Body of pancreas (tissue), 4 donors: ENCODE data around the gene CLDN7. TPM values are rescaled to one million over a fixed set of nuclear protein-coding genes. Genes with fewer than 3 reads are reported as not detected.

Source experiments
- ATAC-seq: fragments of 150-250 bp; one replicate; pipeline ENCODE4 v1.9.1; 2016
- DNase-seq, 4 donors: peaks; one replicate each; pipeline ENCODE4 v3.0.0-alpha.2; 2019
- H3K27ac ChIP-seq, 4 donors: fragments of 200-600 bp; sonication (generic); 1 replicate in 3 of 4; 2 replicates in 1 of 4; pipeline versions ENCODE4 v1.5.1 to v1.6.1; 2016 to 2019; ENCODE audit warnings: mild to moderate bottlenecking in 1 of 4, mixed read lengths in 1 of 4, moderate library complexity in 1 of 4
- H3K27me3 ChIP-seq, 2 donors: fragments of 200-600 bp; sonication (generic); one replicate each; pipeline ENCODE4 v1.6.0; 2016; ENCODE audit warnings: mild to moderate bottlenecking in 1 of 2
- H3K36me3 ChIP-seq, 2 donors: fragments of 200-600 bp; sonication (generic); replicated peaks in 1 of 2; 2 replicates each; pipeline ENCODE4 v1.5.1; 2016; ENCODE audit warnings: low read depth in 2 of 2; ENCODE audit not compliant: insufficient read depth in 1 of 2
- H3K4me1 ChIP-seq: fragments of 200-600 bp; sonication (generic); one replicate; pipeline ENCODE4 v1.6.0; 2016
- H3K4me3 ChIP-seq, 2 donors: fragments of 200-600 bp; sonication (generic); 1 replicate in 1 of 2; 2 replicates in 1 of 2; pipeline ENCODE4 v1.5.1; 2016 to 2019
- H3K9me3 ChIP-seq, 3 donors: fragments of 200-600 bp; sonication (generic); 1 replicate in 2 of 3; 2 replicates in 1 of 3; pipeline ENCODE4 v1.5.1; 2016
- CTCF ChIP-seq, 7 experiments: fragments of 450-650 bp in 4 of 7; fragments of 200-600 bp in 3 of 7; sonication (generic) in 3 of 7; IDR thresholded peaks; one replicate each; pipeline ENCODE4 v1.5.1; 2016 to 2019; ENCODE audit warnings: antibody characterized with exemption in 7 of 7
- POLR2A ChIP-seq, 3 donors: fragments of 450-650 bp; IDR thresholded peaks; one replicate each; pipeline ENCODE4 v1.6.1; 2016; ENCODE audit warnings: antibody characterized with exemption in 3 of 3, mild to moderate bottlenecking in 2 of 3
- WGBS, 2 donors: methylation state at CpG; one replicate each; pipeline ENCODE4 v1.1.5; 2017; 5-methylcytosine and 5-hydroxymethylcytosine counted together
- intact Hi-C: fragments of 100-400 bp; cut with DNase I; formaldehyde crosslinking; loops from one replicate; pipeline ENCODE4 v1.15.1; 2023
- total RNA-seq, 2 donors: library from RNA; depleted of rRNA; stranded (reverse); fragments of >200 nt; gene quantifications; one replicate each; pipeline ENCODE4 v1.1.0, GENCODE V29; 2016

Gene CLDN7
- total RNA-seq, 2 donors from 2014 or later: 72.9 to 92.3 TPM

GRCh38 chr17:7256766-7257456 is 5.4 kb downstream of the CLDN7 start:
- Histone ChIP-seq H3K4me3 (no peak overlapping the region), H3K9me3 (no peaks in the 10 kb centered on the region), H3K4me1 (peaks cover 40% of the 10 kb centered on the region), H3K27ac (peak overlapping the region in 1 of 4 donors; percentile 24), H3K27me3 (no peaks in the 10 kb centered on the region), H3K36me3 (peaks cover 0 to 8% of the 10 kb centered on the region in 2 donors)
- no peak for DNase-seq
- TF ChIP-seq POLR2A (IDR thresholded peaks at IDR 0.05) (peak in 1 of 3 donors; percentile 7), CTCF (IDR thresholded peaks at IDR 0.05) (no peak)
- 90% methylated on average over 8 of the region's 8 CpGs for WGBS, 2 donors
- intact Hi-C loops: no loop called here
- no peak for ATAC-seq

GRCh38 chr17:7254511-7254910 is 7.8 kb downstream of the CLDN7 start:
- TF ChIP-seq CTCF (IDR thresholded peaks at IDR 0.05): no peak
- peaks cover 0 to 8% of the 10 kb centered on the region in 2 donors for H3K36me3 ChIP-seq

GRCh38 chr17:7253082-7253481 is 9.2 kb downstream of the CLDN7 start:
- H3K27me3 ChIP-seq: no peaks in the 10 kb centered on the region
- peak overlapping the region in 1 of 2 donors; percentile 28 for H3K4me3 ChIP-seq
- DNase-seq (no peak), ATAC-seq (no peak)
- H3K27ac ChIP-seq: peak overlapping the region; percentile 87 to 100 (median 100)
- no peak for TF ChIP-seq CTCF (IDR thresholded peaks at IDR 0.05)
- TF ChIP-seq POLR2A (IDR thresholded peaks at IDR 0.05): no peak
- H3K9me3 ChIP-seq: no peaks in the 10 kb centered on the region
- intact Hi-C loops: no loop called here
- 49 to 51% methylated on average over 5 of the region's 5 CpGs for WGBS, 2 donors
- peaks cover 0 to 8% of the 10 kb centered on the region in 2 donors for H3K36me3 ChIP-seq
- peaks cover 38% of the 10 kb centered on the region for H3K4me1 ChIP-seq

More at GRCh38 chr17:7254511-7254910, 7.8 kb downstream of the CLDN7 start:
- H3K27me3 ChIP-seq: no peaks in the 10 kb centered on the region
- H3K4me3 ChIP-seq: no peak overlapping the region
- 89 to 90% methylated on average over 4 of the region's 4 CpGs for WGBS, 2 donors
- DNase-seq: no peak
- H3K9me3 ChIP-seq: no peaks in the 10 kb centered on the region
- H3K27ac ChIP-seq: no peak overlapping the region
- peaks cover 39% of the 10 kb centered on the region for H3K4me1 ChIP-seq
- intact Hi-C loops: no loop called here
- ATAC-seq: no peak

GRCh38 chr17:7252176-7253043 is 9.9 kb downstream of the CLDN7 start, which contains the start of gene ELP5:
ELP5 (plus strand) TSS chr17:7252215; CDS start chr17:7252551, 336 bp downstream.
- DNase-seq (peak; percentile 94 to 96 (median 96)), ATAC-seq (peak; percentile 78)
- TF ChIP-seq POLR2A (IDR thresholded peaks at IDR 0.05) (peak; percentile 37 to 80 (median 78)), CTCF (IDR thresholded peaks at IDR 0.05) (peak in 4 of 7 experiments; percentile 20 to 39 (median 32))
- H3K36me3 ChIP-seq: peaks cover 0 to 8% of the 10 kb centered on the region in 2 donors
- H3K27me3 ChIP-seq: no peaks in the 10 kb centered on the region
- peak within 1 kb of the TSS; percentile 87 to 100 (median 100) for H3K27ac ChIP-seq
- WGBS, 2 donors: 1 to 6% methylated on average over 11 to 55 of the region's 55 CpGs
- H3K9me3 ChIP-seq: no peaks in the 10 kb centered on the region
- intact Hi-C loops: no loop called here
- H3K4me1 ChIP-seq: peaks cover 38% of the 10 kb centered on the region
- H3K4me3 ChIP-seq: peak within 1 kb of the TSS; percentile 98 to 99
